HEK293T (cell line): ENCODE results near the gene PLPPR2.

ENCODE experiments used
- ARNT ChIP-seq: fragments of 450-650 bp; IDR thresholded peaks from 2 replicates; pipeline ENCODE4 v1.6.1; 2017; ENCODE audit warnings: mild to moderate bottlenecking
- BHLHE40 ChIP-seq: fragments of 450-650 bp; IDR thresholded peaks from 2 replicates; pipeline ENCODE4 v1.6.1; 2016; ENCODE audit warnings: mild to moderate bottlenecking, moderate library complexity, borderline replicate concordance
- CTBP1 ChIP-seq: fragments of 450-650 bp; IDR thresholded peaks from 2 replicates; pipeline ENCODE4 v1.6.1; 2016; ENCODE audit warnings: borderline replicate concordance
- ELF4 ChIP-seq: fragments of 450-650 bp; IDR thresholded peaks from 2 replicates; pipeline ENCODE4 v1.6.1; 2017; ENCODE audit warnings: antibody characterized with exemption
- FOXM1 ChIP-seq: fragments of 450-650 bp; IDR thresholded peaks from 2 replicates; pipeline ENCODE4 v1.6.1; 2017; ENCODE audit warnings: mild to moderate bottlenecking, borderline replicate concordance
- HDGF ChIP-seq: fragments of 450-650 bp; IDR thresholded peaks from 2 replicates; pipeline ENCODE4 v1.6.1; 2017; ENCODE audit warnings: antibody characterized with exemption, borderline replicate concordance
- L3MBTL2 ChIP-seq: fragments of 450-650 bp; conservative IDR thresholded peaks from 2 replicates; pipeline ENCODE4 v1.6.1; 2016; ENCODE audit warnings: mild to moderate bottlenecking
- SP1 ChIP-seq: fragments of 450-650 bp; IDR thresholded peaks from 2 replicates; pipeline ENCODE4 v1.6.1; 2017
- TARDBP ChIP-seq: fragments of 450-650 bp; IDR thresholded peaks from 2 replicates; pipeline ENCODE4 v1.6.1; 2016

DNA sequence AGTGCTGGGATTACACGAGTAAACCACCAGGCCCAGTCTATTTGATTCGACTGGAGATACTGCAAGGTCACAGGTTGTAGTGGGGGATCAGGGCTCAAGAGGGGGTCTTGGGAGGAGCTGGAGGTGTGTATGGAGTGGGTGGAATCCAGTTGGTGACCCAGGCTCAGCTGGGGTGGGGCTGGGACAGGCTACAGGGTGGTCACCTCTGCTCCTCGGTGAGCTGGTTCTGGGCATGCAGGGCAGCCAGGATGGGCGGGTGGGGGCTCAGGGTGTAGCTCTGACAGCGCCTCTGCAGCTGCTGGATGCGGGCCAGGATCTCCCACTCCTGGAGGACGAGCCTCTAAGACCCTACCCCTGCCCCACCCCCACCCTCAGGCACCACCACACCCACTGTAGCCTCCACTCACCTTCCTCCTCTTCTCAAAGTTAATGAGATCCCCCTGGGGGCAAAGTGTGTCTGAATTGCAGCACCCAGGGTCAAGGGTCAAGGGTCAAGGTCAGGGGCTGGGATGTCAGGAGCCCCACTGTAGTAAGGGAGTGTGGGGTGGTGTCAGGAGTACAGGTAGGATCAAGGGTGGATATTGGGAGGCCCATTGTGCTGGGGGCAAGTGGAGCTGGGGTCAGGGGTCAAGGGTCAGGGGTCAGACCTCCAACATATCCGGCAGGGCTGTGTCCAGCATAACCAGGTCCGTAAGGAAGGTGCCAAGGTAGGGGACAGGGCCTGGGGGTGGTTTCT lies 46.7 kb downstream of the PLPPR2 start:
- TF ChIP-seq ARNT = no peak
- TF ChIP-seq TARDBP = no peak
- TF ChIP-seq HDGF = no peak
- TF ChIP-seq FOXM1 = no peak
- TF ChIP-seq L3MBTL2 = no peak
- no peak for TF ChIP-seq BHLHE40
- TF ChIP-seq SP1 = no peak
- no peak for TF ChIP-seq ELF4
- no peak for TF ChIP-seq CTBP1
